Measurements from ENCODE around the gene CYP4F12.
A peak's percentile ranks its signal among the peaks of the same experiment; 100 is the strongest.

CYP4F12 gene

GRCh38 chr19:15714638-15715037 is 41.8 kb downstream of the CYP4F12 start:
- no peak for DNase-seq (ENCODE audit: low read depth, low spot score)

DNA sequence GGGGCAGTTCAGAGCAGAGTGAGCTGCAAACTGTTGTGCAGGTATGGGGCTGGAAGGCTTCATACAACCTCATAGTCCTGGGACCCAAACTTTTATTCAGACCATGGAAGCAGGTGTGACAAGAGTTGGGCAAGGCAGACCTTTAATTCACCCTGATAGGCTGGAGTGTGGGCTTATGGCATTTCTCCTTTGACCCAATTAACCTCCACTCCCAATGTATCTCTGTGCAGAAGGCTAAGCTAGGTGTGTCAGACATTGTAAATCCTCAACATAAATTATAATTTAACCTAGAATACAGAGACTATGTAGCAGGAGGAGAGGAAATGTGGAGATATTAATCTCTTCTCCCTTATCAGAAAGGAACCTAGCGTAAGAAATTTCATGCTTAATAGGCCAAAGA is 42.8 kb downstream of the CYP4F12 start:
- no peak for DNase-seq (ENCODE audit: low read depth, low spot score)

- DNase-seq (ENCODE audit: low read depth, low spot score), result peak; percentile 1
Measured at GRCh38 chr19:15717809-15718208, 44.9 kb downstream of the CYP4F12 start.

DNA sequence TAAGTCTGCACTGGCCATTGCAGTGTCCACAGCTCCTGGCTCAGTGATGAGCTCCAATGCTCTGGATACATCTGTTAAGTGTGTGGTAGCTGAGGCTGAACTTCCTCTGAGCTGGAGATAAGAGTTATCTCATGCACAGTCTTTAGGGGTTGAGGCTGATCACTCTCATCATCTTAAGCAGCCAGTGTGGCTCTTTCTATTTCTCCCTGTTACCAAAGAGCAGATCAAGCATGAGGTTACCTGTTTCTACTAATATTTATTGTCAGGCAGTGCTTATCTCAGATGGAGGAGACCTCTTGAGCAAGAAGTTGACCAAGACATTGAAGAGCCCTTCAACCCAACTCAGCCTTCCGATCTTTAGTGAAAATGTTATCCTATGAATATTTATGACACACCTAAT is 48.4 kb downstream of the CYP4F12 start:
- DNase-seq (ENCODE audit: low read depth, low spot score), result no peak

GRCh38 chr19:15722956-15723355 is 50.1 kb downstream of the CYP4F12 start:
- DNase-seq (ENCODE audit: low read depth, low spot score), result no peak

- no peak for DNase-seq (ENCODE audit: low read depth, low spot score)
Measured at GRCh38 chr19:15727724-15728123, 54.8 kb downstream of the CYP4F12 start, which contains the start of gene OR10H2. Gene OR10H2, plus strand, starts transcription at chr19:15728024. Its CDS starts 20 bp downstream, at chr19:15728044.

- DNase-seq (ENCODE audit: low read depth, low spot score), result no peak
Measured at GRCh38 chr19:15730538-15730937, 57.7 kb downstream of the CYP4F12 start.

DNA sequence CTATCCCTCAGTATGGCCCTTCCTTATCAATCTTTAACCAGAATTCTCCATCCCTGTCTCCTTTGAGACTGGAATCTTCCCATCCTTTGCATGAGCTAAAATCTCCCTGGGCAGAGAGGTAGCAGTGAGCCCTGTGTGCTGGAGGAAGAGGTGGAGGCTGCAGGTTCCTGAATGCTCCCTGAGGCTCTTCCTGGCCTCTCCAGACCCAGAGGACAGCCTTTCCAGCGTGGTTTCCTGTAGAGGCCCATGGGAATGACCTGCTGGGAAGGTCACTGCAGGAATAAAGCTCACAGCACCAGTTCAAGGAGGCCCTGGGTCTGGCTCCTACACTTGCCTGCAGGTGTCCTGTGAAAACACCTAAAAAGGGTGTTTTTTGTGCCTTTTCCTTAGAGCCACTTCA is 59.5 kb downstream of the CYP4F12 start:
- DNase-seq (ENCODE audit: low read depth, low spot score), result no peak

DNA sequence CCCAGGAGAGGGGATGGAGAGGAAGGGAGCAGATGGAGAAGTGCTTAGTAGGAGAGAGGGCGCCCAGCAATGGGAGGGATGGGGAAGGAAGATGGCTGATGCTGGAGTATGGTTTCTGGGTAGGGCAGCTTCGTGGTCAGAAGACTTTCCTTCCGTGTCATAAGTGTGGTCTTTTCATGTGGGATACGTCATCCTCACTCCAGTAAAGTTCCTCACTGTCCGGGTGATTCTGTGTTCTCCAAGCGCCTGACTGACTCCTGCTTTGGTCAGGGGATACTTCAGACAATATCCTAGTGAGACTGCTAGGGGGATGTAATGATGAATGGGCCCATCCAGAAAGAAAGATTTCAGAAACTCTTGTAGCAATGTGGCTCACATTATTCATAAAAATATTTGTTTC is 61.0 kb downstream of the CYP4F12 start:
- DNase-seq (ENCODE audit: low read depth, low spot score), result no peak

DNA sequence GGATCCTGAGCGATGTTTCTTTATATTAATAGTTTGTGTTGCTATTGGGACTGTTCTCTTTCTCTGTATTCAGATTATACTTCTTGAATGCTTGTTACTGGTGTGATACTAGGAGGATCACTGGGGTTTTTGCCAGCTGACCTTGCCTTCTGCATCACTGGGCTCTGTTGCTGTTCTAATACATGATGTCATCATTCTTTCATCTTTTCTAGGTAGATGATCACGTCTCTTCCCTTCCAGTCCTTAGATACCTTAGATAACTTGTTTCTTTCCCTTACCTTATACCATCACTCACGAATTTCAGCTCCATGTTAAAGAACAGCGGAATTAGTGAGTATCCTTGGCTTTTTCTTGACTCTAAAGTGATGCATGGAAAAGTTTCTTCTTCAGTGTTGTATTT is 64.8 kb downstream of the CYP4F12 start, which contains the start of gene OR10H3:
Gene OR10H3, plus strand, starts transcription at position 264 of the 400 bp plus-strand sequence. CDS start 3,408 bp downstream, outside the sequence.
- DNase-seq (ENCODE audit: low read depth, low spot score), result no peak

DNA sequence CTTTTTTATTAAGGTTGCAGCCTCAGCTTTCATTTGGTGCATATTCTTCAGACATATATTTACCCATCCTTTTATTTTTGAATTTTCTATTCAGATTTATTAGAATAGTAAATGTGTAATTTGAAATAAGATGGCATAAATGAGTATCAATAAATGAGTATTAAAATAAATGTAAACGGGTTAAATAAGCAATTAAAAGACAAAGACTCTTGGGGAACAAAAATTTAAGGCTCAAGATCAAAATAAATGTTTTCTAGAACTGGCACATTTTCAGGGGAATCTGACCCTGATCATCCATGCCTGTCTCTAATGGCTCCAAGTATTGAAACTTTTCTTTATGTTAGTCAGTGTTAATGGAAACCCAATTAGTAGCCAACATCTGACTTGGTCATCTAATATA is 67.9 kb downstream of the CYP4F12 start:
- no peak for DNase-seq (ENCODE audit: low read depth, low spot score)
